Stimulated activated CD8-positive, alpha-beta memory T cell treated with anti-CD3 and anti-CD28 coated beads, Interleukin-12 subunit alpha, Interleukin-12 subunit beta, amount 100 ng/mL, for 24 hours (primary cell): ENCODE results near the gene UGT2B17.
"Not testable (repeated sequence)": the region's sequence is repeated elsewhere in the genome, so short reads cannot be mapped to it uniquely, and the experiment has no call there.

ENCODE experiments used
- DNase-seq: peaks from one replicate; pipeline ENCODE4 v3.0.0-alpha.2; 2020; ENCODE audit errors: extremely low read depth

Gene UGT2B17

DNA sequence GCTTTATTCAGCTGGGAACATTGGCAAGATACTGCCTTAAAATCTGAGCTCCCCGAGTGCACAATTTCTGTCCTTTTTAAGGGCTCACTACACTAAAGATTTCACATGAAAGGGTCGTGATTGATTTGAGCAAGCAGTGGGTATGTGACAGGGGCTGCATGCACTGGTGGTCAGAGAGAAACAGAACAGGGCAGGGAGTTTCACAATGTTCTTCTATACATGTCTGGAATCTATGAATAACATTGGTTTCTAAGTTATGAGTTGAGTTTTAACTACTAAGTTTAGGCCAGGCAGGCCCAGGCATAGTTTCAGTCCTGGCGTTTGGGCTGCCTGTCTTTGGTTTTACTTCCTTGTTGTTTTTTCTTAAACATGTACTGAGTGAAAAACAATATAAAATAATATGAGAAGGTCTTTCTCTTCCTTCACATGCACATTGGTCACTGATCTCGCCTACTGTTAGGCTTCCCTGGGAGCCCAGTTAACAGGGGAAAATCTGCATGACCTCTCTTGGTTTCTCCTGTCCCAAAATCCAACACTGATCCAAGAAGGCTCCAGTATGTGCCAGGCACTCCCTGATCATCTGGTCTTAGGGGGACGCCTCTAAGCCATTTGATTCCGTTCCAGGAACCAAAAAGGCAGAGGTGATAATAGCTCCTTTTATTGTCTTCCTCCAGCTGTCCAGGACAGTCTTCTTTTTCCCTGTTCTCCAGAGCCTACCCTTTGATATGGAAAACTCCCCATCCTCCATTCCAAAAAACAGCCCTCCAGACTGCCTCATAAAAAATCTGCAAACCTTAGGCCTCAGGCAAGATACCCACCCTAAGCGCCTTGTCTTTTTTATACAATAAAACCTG, at the start of gene UGT2B17:
Gene UGT2B17, minus strand, starts transcription at position 51 of the 854 bp plus-strand sequence. CDS start 7,838 bp downstream, outside the sequence.
- DNase-seq = no peak

DNA sequence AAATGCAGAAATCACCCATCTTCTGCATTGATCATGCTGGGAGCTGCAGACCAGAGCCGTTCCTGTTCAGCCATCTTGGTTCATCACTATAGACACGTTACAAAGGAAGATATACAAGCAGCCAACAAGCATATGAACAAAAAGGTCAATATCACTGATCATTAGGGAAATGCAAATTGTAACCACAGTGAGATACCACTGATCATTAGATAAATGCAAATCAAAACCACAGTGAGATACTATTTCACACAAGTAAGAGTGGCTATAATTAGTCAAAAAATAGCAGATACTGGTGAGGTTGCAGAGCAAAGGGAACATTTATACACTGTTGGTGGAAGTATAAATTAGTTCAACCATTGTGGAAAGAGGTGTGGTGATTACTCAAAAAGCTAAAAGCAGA, 46.6 kb upstream of the UGT2B17 start:
- DNase-seq = not testable (repeated sequence)

DNA sequence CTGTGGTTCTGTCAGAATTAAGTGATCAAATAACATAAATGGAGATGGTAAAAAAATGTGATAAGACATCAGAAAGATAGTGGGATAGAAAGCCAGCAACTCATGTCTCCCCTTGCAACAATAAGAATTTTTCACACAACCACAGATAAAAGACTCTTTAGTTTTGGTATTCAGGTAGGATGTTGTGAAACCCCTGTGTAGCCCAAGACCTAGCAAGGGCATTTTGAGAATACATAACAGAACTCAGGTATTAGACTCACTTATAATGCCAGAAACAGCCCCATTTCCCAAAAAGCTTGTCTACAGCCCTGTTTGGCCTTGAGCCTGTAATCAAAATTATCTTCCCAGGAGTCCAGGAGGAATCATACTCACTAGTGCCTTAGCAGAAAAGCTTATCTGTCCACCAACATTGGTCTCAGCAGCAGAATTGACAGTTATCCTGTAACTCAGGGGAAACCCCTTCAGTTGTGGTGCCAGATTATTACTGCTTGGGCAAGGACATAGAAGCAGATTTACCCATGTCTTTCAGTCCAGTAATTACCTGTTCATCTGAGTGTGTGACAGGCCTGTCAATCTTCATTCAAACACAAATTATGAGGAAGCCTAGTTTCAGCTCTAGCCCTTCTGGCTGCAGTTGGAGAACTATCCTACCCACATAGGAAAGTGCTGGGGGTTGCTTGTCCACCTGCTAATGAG, 41.0 kb upstream of the UGT2B17 start:
- DNase-seq = no peak

DNA sequence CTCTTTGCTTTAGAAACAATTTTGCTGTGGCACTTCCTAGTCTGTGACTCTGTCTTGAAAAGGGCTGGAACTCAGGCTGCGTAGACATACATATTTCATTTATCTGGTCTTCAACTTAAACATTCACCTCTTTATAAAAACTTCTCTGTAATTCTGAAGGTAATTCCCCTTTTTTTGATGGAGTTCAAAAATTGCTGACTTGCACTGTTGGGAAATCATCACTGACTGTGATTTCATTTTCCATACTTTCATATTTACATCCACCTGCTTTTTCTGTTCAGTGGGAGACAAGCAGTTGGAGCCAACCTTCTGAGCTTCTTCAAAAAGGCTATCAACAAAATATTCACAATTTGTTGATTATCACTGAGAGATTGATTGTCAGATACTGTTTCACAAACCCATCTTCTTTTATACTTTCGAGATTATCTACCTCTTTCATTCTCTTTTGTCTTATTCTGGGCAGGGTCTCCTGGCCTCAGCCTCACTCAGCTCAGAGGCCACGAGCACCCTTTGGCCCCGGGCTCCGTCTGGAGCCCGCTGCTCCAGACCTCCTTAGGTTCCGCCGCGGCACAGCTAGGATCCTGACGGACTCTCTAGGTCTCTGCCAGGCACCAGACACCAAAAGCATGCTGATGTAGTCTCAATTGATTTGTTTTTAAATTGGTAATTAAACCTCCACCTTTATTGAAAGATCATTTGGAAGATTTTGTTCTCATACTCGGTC, 39.7 kb upstream of the UGT2B17 start:
- no peak for DNase-seq

DNA sequence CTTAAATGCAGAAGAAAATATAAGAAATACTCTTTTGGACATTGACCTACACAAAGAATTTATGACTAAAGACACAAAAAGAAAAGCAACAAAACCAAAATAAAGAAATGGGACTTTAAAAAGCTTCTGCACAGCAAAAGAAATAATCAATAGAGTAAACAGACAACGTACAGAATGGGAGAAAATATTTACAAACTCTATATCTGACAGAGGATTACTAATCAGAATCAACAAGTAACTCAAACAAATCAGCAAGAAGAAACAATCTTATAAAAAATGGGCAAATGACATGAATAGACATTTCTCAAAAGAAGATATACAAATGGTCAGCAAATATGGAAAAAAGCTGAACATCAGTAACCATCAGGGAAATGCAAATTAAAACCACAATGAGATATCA, 37.6 kb upstream of the UGT2B17 start:
- no peak for DNase-seq

DNA sequence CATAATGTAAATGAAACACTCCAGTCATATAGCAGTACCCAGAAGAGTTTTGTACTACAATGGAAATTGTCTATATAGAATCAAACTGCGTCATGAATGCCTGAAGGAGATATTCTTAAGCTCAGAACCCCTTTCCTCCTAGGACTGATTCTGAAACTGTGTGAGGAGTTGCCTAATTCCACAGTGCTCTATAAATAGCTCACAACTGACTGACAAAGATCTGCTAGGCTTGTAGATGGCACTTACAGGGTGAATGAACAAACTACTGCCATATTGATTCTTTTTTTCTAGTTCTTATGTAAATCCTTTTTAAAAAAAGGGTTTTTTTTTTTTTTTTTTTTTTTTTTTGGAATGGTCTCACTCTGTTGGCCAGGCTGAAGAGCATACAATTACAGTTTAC, 30.1 kb upstream of the UGT2B17 start:
- no peak for DNase-seq

DNA sequence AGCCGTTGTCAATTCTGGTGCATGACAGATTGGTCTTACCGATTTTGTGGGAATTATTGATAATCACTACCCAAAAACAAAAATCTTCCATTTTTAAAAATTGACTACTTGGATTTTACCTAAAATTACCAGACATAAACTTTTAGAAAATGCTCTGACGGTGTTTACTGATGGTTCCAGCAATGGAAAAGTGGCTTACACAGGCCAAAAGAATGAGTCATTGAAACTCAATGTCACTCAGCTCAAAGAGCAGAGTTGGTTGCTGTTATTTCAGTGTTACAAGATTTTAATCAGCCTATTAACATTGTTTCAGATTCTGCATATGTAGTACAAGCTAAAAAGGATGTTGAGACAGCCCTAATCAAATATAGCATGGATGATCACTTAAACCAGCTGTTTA, 23.0 kb upstream of the UGT2B17 start:
- no peak for DNase-seq

DNA sequence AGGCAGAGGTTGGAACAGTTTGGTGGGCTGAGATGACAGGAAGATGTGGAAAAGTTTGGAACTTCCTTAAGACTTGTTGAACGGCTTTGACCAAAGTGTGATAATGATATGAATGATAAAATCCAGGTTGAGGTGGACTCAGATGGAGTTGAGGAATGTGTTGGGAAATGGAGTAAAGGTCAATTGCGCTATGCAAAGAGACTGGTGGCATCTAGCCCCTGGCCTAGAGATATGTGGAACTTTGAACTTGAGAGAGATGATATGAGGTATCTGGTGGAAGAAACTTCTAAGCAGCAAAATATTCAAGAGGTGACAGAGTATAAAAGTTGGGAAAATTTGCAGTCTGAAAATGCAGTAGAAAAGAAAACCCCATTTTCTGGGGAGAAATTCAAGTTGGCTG, 21.4 kb upstream of the UGT2B17 start:
- no peak for DNase-seq

DNA sequence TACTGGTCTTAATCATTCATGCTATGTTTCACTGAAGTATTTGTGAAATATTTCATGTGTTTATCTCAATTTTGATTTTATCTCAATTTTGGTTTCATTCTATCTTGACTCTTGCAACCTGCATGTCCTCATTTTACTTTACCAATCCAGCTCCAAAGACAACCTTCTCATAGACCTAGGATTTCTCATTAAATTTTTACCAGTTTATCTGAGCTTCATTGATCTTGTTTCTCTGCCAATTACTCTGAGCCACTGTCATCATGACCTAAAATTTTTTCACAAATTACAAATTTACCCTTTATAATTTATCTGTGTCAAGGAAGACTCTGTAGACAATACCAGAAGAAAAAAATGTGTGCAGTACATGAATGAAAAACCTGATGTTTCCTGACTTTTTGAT, 18.6 kb upstream of the UGT2B17 start:
- DNase-seq = no peak

DNA sequence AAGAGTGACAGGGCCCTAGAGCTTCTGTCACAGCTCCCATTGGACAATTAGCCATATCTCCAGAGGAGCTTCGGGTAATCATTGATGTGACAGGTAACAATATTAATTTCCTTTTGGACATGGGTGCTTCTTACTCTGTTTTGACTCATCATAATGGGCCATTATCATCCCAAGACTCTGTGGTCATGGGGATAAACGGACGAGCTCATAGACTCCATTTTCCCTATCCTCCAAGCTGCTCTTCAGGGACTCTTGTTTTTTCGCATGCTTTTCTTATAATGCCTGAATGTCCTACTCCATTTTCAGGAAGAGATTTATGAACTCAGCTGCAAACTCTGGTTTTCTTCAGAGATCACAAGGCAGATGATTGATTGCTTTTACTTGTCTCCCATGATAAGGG, 17.0 kb upstream of the UGT2B17 start:
- no peak for DNase-seq

DNA sequence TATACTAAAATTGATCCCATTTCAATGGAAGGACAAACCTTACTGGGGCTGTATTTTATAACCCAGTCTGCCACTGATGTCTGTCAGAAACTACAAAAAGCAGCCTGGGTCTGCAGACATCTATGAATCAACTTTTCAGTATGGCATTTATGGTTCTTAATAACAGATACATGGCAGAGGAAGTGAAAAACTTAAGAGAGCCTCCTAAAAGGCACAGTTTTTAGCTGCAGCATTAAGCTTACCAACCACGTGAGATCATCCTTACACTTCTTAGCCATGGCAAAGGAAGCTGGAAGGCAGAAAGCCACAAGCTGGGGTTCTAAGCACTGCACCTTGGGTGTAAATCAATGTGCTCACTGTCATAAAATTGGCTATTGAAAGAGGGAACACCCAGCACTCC, 16.6 kb upstream of the UGT2B17 start:
- no peak for DNase-seq

DNA sequence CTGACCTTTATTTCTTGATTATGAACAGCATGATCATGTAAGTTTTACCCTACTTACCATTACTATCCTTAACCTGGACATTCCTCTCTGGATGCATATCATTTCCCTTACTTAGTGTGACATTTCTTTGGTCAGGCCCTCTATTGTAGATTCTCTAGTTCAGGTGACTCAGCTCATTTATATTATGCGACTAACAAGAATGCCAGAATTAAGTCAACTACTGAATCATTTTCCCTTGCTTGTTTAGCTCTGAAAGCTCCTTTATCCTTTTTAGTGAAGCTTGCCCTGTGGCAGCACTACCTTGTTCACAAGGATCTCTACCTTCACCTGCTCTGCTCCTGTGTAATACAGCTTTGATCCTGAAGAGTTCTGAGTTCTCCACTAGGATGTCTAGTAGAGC, 15.1 kb upstream of the UGT2B17 start:
- no peak for DNase-seq

DNA sequence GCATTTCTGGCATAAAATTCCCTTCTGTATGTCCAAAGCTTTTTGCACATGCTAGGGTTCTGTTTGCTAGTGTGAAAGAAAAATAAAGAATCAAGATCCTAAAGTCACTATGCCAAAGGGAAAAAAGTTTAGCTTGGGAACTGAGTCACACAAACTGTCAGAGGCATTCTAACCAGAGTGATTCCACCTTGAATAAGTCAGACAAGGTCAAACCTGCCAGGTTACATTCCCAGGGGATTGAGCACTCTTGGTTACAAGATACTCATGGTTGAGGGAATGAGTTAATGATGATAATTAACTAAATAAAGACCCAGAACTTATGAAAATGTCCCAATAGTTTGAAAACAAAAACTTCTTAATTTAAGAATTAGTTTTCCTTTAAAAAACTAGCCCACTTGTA, 13.7 kb upstream of the UGT2B17 start:
- DNase-seq = no peak

DNA sequence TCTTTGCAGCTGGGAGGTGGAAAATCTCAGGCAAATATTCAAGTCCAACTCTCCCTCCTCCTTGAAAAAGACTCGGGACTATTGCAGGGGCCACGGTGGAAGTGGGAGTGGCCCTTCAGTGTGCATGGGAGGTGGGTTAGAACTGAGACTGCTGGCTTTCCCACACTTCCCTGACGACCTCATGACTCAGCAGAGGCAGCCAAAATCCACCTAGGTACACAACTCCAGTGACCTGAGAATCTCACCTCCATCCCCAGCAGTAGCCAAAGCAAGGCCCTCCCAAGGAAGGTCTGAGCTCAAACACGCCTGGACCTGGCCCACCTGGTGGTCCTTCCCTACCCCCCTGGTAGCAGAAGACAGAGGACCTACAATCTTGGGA, 6.2 kb upstream of the UGT2B17 start:
- DNase-seq = no peak

DNA sequence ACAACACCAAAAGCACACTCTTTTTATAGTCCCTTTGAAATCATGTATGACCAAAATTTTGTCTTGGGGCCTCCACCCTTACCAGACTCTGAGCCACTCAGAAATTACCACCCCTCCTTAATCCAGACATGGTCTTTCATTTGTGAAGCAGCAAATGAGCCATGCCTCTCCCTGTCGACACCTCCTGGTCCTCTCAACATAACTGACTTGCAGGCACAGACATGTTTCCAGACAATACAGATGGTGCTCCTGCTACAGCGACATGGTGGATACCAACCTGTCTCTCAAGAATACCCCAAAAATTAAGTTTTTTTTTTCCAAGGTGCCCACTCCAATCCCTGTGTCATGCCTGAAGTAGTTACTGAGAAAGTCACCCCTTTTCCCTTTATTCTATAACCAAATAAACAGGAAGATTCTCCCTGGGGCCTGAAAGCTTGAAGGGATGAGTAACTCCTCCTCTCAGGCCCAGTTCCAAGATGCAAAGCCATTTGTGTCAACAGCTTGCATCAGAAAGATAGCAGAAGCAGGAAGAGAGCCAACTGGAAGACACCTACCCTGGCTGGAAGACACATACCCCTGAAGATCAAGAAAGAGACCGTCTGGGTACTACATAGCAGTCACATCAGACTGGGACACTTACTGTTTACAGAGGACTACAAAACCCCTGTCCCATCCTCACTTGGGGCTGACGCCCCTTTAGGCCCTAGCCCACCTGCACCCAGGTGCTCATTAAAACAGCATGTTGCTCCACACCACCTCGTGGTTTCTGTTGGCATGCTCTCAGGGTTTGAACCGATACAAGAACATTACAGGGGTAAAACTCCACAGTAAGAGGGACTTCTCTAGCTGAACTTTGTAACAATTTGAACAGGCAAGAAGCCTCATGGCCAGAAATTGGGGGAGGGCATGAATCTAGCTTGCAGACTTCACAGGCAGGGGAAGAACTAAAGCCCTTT, 5.5 kb upstream of the UGT2B17 start:
- no peak for DNase-seq

DNA sequence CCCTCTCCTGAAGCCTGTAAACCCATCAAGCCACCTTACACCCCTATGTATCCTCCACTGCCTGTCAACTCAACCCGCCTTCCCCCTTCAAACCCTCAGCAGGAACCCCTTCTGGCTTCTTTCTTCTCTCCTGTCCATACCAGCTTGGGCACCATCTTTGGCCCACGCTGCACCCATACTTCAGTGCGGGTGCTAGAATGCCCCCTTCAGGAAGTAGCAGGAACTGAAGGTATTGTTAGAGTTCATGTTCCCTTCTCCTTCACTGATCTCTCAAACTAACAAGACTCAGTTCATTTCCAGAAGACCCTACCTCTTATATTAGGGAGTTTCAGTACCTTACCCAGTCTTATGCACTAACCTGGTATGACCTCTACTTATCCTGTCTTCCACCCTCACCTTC, 1.5 kb upstream of the UGT2B17 start:
- no peak for DNase-seq

DNA sequence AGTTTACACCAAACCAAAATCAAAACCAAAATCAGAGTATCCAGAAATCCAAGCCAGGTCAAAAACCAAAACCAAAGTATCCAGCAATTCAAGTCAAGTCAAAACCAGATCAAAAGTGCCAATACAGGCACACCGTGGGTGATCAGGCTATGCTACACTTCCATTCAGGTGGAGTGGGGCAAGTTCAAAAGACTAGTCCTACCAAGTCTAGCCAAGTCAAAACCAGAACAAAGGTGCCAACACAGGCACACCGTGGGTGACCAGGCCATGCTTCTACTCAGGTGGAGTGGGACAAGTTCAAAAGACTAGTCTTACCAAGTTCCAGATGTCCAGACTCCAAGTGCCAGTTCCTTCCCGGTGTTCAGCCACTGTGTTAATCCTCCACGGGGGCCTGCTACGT, 486 bp downstream of the UGT2B17 start:
- not testable (repeated sequence) for DNase-seq

DNA sequence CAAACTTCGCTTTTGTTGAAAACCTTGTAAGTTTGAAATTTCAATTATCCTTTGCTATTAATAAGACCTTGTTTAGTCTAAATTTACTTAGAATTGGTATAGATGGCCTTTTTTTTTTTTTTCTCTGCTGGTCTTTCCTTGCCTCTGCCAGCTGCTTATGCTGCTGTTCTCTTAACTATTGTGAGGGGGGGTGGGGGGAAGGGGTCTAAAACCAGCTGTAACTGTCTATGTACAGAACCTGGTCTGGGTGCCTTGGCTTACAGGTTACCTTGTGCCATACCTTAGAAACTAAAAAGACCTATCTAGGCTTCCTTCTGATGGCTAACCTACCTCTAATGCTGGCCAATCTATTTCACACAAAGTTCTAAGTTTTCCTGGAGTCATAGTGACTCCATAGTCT, 1.0 kb downstream of the UGT2B17 start:
- DNase-seq = no peak

DNA sequence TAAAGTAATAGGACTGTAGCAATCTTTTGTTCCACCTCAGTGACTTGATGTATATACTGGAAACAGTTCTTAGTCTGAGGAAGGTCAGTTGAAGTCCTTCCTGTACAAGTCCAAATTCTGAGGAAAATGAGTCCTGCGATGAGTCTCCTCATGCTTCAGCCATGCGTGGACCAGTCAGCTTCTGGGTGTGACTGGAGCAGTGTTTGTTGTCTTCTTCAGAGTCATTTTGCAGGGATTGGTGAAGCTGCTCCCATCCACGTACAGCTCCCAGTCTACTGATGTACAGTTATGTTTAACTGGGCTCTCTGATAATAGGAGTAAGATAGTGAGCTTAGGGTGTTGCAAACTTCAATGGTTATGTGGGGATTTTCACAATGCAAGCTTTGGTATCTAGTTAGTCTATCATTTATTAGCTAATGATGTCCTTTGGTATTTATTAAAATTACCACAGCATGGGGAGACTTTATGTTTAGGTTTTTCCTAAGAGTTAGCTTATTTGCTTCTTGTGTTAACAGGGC, 3.4 kb downstream of the UGT2B17 start:
- DNase-seq = no peak

DNA sequence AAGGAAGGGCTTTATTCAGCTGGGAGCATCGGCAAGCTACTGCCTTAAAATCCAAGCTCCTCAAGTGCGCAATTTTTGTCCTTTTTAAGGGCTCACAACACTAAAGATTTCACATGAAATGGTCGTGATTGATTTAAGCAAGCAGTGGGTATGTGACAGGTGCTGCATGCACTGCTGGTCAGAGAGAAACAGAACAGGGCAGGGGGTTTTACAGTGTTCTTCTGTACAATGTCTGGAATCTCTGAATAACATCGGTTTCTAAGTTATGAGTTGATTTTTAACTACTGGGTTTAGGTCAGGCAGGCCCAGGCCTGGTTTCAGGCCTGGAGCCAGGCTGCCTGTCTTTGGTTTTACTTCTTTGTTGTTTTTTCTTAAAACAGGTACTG, 6.0 kb downstream of the UGT2B17 start:
- no peak for DNase-seq

DNA sequence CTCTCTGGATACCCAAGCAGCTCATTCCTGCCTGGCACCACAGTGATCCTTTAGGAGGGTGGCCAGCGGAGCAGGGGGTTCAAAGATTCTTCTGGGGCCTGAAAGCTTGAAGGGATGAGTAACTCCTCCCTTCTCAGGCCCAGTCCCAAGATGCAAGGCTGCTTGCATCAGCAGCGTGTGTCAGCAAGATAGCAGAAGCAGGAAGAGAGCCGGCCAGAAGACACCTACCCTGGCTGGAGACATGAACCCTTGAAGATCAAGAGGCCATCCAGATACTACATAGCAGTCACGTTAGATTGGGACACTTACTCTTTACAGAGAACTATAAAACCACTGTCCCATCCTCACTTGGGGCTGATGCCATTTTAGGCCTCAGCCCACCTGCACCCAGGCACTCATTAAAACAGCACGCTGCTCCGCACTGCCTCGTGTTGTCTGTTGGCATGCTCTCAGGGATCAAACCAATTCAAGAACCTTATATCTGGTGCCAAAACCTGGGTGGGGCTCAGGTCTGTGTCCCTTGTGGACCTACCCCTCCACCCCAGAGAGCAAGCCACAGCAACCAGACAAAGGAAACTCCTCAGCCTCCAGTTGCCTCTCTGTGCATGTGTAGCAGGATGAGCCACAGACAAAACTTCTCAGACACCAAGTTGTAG, 6.5 kb downstream of the UGT2B17 start:
- DNase-seq = no peak
